Epidermal melanocyte (primary cell): ENCODE measurements around the gene SEPTIN5.

ENCODE experiments used
- DNase-seq: peaks from one replicate; pipeline ENCODE4 v3.0.0; 2011; ENCODE audit warnings: low spot score; ENCODE audit not compliant: insufficient read length

The SEPTIN5 gene

DNA sequence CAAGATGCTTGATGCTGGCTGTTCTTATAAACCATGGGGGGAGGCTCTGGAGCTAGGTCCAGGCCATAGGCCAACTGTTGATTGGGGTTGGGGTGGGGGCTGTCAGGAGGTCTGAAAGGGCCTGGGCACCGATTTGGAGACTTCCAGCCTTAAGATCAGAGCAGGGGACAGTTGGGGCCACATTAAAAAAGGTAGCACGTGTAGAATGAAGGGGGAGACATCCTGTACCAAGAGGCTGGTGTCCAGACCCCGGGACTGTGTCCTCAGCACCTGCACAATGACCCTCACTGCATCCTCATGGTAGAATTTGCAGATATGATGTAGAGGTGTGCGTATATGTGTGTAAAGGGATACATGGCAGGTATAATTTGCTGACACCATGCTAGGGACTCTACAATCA lies 33.8 kb downstream of the SEPTIN5 start:
- no peak for DNase-seq

DNA sequence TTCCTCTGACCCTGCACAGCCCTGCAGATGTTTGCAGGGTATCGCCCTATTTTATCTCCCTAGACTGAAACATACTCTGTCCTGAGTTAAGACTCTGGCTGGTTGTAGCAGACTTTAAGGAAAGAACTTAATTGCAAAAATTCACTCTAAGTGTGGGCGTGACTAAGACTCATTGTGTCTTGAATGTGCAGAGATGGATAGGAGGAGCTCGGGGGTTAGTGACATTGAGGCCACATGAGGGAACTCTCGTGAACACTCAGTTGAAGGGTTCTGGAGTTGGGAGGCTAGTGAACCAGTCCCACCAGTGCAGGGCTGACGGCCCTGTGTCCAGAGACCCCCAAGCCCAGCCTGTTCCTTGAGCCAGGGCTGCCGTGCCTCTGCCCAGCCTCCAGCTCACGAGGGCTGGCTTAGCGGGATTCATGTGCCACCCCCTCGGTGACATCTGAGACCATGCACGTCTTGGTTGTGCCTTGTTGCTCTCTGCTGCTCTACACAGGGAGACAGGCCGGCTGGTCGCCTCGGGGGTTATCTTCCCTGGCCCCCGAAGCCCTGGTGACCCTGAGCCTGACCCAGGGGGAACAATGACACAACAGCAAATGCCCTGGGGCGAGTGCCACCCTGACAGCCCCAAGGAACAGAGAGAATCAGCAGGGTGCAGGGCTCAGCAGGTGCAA lies 34.8 kb downstream of the SEPTIN5 start:
- no peak for DNase-seq

DNA sequence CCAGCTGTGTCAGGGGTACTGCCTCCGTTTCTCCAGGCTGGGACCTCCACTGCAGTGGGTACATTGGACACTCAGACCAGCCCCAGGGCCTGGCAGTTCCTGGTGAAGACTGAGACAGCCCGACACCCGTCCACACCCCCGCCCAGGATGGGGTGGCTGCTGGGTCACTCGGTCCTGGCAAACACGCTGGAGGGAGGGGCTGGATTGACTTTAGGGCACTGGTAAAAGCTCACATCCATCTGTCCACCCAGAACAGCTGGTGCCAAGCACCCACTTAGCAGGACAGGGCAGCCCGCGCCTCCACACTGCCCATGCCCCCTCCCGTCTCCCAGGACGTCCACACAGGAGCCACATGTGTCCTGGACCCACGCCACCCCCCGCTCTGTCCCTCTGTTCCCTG lies 35.6 kb downstream of the SEPTIN5 start:
- no peak for DNase-seq

DNA sequence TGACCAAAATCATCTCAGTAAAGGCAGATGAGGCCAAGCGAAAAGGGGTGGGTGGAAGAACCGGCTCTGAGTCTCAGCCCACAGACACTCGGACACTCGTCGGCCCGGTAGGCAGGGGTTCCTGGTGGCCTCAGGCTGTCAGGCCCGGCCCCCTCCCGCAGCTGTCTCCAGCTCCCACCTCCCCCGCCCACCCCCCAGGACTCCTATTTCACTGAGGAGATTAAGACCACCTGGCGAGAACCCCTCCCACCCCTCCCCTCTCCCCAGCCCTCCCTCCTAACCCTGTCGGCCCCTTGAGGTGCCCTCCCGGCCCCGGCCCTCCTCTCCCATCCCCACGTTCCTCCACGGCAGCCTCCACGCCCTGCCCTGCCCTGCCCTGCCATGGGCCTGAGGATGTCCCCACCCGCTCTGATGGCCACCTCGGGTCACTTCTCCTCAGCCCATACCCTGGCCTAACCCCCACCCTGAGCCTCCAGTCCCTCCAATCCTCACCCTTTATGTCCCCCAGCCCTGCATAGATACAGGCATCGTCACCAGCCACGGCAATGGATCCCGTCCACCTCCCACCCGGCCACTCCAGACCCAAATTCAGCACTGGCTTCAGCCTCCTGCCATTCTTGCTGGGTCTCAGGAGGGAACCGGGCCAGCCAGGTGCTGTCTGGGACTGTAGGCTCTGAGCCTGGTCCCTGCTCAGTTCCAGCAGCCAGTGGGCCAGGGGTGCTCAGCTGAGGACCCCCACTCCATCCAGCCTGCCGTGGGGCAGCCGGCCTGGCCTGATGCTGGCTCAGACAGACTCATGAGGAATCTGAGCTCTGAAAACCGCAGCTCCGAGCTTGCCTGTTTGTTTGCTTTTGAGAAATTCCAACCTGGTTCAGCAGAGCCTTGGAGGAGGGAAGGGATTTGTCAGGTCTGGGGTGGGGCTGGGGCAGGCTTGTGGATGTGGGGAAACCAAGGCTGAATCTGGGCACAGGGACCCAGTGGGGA lies 36.5 kb downstream of the SEPTIN5 start:
- no peak for DNase-seq

DNA sequence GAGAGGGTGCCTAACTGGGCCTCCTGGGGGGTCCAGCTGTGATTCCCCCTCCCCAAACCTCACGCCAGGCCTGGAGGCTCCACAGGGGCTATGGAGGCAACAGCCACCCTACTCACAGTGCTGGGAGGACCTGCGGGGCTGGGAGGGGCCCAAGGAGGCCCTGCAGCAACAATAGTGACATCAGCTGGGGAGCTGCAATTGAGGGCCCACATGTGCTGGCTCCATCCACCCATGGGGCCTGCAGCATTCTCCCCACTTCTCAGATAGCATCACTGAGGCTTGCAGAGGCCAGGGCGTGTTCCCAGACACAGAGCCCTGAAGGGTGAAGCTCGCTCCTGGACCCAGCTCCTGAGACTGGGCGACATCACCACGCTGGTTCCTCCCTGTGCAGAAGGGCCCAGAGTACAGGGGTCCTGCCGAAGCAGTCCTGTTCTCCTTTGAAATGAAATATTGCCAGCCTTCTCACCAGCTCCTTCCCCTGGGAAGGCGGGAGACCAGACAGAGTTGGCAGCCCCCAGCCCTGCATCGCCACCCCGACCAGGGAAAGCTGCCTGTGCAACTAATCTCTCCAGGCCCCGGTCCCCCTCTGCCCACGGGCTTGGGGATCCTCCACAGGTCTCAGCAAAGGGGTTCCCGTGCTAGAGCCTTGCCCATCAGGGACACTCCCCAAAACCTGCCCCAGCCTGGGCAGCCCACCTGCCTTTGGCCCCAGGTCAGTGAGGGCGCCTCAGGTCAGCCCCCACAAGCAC lies 37.4 kb downstream of the SEPTIN5 start:
- DNase-seq: no peak

DNA sequence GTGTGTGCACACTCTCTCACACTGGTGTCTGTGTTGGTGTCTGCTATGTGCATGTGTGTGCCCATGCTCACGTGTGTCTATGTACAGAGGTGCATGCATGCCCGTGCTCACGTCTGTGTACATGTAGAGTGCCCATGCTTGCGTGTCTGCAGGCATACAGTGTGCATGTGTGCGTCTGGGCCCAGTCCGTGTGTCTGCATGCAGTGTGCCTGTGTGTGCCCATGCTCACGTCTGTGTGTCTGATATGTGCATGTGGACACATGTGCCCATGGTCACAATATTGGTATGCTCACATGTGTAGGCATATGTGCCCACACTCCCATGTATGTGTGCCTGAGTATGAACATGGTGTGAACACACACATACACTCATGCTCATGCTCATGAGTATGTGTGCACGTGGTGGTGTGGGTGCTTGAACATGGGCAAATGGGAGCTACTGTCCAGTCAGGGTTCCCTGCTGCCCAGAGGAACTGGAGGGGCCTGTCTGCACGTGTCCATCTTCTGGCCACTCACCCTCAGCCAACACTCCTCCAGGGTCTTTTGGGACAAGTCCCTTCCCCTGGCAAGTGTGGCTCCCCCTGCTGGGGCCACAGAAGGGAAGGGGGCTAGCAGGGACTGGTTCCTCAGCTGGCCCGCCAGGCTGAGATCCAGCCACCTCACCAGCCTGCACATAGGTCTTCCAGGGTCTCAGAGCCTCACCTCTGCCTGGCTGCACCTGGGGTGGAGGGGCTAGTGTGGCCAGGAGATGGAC lies 39.0 kb downstream of the SEPTIN5 start:
- peak; percentile 13 for DNase-seq

DNA sequence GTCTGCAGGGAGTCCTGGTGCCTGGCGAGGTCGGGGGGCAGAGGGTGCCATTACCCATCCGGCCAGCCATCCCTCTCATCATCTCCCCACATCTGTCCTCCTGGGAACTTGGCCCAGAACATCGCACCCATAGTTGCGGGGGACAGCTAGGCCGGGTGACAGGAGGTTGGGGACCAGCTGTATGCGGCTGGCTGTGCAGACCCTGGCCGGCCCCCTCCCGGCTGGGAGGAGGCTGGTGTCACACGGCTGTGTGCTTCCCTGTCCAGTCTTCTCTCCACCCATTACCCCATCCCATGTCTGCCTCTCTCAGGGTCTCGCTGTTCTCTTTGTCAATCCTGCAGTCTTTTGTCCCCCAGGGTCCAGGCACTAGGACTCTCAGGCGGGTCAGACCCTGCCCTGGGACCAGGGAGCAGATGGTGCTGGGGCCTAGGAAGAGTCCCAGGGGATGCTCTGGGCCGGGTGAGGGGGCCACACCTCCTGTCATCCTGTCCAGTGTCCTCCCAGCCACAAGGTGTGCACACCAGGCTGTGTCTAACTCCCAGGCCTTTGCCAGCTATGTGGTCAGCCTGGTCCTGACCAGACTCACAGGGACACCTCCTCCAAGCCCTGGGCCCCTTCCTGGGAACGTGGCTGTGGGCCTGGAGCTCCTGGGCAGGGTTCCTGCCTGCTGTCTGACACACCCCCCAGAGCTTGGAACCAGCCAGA lies 39.8 kb downstream of the SEPTIN5 start:
- DNase-seq: peak; percentile 21

DNA sequence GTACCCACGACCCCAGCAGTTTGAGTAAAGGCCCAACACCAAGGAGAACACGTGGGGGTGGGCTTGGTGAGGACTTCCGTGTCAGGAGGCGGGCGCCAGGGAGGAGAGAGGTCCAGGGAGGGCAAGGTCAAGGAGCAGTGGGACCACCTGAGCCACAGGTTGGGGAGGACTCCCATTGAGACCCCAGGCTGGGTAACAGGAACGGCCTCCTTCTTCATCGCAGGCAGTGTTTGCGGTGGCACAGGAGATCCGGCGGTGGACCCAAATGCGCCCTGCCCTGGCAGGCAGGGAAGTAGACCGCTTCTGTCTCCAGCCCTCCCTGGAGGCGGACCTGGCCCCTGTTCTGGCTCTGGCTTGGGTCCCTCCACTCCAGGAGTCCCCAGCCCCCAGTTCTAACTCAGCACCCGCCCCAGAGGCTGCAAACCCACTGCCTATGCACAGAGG lies 40.4 kb downstream of the SEPTIN5 start:
- no peak for DNase-seq

DNA sequence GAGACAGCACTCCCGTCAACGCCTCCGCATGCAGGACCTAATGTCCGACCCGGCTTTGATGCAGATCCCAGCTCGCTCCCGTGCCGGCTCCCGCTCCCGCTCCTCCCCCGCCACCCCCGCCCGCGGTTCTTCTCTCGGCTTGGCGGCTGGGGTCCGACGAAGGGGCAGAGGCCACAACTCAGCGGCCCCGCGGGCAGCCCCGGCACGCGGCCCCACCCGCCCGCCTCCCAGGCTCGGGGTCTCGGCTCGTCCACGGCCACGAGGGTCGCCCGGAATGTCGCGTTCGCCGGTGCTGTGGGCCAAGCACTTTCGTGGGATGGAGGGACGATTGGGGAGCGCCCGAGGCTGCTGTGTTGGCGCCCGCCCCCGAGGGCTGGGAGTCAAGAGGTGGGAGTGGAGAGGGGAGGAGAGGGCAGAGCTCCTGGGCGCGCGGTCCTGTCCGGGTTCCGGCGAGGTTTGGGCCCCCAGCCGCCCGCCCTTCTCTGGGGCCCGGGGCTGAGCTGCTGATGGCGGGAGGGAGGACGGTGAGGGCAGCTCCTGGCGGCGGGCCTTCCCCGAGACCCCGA lies 40.9 kb downstream of the SEPTIN5 start:
- DNase-seq: no peak

DNA sequence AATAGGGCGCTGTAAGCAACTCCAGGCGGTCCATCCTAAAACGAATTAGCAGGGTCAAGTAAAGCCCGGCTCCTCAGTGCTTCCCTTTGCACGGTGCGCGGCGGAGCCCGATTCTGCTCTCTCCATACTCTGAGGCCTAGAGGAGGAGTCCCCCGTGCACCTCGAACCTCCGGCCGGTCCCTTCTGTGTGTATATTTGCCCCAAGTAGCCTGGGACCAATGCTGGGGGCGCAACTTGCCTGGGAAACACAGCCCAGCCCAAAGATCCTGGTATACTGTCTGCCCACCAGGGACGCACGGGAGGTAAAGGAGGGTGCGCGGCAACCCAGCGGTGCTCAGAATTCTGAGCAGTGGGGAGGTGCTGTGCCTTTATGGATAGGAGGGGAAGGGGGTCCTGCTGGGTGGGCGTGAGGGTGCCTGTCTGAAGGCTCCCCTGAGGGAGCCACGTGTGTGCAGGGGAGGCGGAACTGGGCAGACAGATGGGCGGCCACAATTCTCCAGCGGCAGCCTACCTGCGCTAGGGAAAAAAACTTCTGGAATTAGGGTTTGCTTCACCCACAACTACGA lies 41.5 kb downstream of the SEPTIN5 start:
- DNase-seq: no peak

DNA sequence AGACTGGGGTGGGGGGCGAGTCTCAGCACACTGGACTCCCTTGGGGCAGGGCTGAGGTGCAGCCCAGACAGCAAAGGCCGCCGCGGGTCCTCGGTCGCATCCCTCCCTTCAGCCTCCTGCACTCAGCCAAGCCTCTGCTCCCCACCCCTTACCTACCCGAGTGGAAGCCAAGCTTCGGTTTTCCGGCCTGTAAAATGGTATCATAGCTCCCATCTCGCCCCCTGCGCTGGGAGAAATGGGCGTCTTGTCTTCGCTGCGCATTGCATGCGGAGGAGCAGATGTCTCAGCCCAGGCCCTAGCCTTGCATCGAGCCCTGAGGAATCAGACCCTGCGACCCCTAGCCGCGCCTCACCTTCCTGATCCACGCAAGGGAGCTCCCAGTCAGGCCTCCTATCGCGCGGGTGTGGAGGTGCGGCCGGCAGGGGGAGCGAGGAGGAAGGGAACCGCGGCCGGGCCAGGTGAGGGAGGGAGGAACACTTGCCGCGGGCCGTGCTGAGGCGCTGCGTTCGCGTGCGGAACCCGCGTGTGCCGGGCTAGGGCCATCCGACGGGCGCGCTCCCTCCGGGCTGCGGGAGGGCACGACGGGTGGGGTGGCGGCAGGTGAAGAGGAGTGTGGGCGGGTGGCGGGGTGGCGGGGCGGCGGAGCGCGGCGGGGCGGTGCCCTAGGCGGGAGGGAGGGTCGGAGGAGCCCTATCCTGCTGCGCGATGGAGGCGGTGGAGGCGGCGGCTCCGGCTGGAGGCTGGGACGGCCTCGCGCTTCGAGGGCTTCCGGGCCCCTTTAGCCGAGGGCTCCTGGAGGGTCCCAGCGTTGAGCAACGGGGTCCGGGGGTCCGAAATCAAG lies 42.2 kb downstream of the SEPTIN5 start:
- no peak for DNase-seq

DNA sequence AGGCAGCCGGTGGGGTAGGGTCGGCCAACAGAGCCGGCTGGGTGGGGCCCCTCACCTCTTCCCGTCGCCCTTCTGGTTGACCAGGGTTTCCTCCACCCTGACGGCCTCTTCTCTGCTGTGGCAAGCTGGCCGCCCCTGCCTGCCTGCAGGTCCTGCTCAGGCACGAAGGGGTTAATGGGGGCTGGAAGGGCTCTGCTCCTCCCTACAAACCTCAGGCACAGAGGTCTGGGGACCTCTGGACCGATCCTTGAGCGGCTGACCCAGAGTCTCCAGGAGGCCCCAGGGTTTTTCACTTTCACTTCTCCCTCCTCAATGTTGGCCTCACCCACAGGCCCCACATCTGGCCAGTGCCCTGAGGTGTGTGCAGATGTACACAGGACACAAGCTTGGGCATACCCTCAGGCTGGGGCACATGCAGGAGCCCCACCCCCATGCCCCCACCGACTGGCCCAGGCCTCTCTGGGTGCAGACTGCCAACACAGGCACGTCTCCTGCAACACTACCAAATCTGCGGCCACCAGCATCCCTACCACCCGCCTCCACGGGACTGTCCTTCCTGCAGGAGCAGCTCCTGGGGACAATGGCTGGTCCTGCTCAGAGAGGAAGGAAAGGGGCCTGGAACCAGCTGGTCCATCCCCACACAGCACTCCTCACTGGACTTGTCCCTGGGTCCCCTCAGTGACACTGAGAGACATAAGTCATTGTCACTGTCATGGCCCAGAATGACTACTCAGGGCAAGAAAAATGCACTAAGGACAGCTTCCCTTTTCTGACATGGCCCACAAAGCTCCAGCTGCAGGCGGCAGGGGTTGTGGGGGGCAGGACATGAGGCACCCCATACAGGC lies 43.1 kb downstream of the SEPTIN5 start:
- no peak for DNase-seq

DNA sequence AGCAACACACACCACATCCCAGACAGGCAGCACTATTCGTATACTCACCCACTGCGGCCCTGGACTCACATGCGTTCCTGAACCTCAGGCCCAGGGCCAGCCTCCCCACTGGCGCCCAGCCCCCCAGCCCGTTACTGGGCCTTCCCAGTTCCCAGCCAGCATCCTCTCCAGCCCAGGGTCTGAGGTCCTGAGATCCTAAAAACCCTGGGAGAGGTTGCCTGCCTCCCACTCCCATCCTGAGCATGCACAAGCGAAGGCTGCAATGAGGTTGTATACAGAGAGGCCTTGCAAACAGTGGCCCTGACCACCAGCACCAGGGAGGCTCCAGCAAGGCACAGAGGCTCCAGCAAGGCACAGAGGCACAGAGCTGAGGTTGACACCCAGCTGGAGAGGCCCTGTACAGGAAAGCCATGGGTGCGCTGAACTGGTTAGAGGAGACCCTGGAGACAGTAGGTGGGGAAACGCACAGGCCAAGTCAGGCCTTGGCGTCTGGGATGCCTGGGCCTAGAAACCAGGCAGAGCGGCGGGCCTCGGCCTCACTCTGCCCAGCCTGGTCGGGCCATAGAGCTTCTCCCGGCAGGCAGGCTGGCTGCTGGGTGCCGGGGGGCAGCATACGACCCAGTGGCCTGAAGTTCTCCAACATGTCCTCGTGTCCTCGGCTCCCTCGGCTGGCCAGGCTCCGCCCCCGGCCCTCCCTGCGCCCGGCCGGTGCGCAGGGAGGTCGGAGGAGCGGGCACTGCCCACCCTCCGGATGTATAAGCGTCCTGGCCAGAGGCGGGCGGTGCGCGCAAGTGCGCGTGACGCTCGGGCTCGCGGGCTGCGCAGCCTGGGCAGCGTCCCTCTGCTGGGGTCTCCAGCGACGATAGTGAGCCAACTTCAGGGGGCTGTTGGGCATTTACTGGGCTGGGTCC lies 43.9 kb downstream of the SEPTIN5 start:
- DNase-seq: no peak

DNA sequence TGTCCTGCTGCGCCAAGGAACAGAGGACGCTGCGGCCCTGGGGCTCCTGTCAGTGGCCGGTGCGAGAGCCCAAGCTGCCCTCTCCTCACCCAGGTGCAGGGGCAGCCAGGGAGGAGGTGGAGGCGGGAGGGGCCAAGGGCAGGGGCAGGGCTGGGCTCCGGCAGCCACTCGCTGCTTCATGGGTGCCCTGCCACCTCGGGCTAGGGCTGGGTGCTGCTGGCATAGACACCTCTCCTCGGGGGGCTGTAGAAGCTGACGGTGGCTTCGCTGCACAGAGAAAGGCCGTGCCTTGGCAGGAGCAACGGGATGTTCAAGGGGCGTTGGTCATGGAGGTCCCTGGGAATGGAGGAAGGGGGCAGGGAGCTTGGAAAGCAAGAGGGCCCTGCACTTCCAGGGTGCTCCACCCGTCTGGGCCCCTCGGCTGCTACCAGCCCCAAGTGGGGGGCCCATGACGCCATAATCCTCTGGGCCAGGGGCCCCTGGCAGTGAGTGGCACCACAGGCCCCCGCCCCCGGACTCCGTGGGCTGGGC lies 44.7 kb downstream of the SEPTIN5 start:
- no peak for DNase-seq

DNA sequence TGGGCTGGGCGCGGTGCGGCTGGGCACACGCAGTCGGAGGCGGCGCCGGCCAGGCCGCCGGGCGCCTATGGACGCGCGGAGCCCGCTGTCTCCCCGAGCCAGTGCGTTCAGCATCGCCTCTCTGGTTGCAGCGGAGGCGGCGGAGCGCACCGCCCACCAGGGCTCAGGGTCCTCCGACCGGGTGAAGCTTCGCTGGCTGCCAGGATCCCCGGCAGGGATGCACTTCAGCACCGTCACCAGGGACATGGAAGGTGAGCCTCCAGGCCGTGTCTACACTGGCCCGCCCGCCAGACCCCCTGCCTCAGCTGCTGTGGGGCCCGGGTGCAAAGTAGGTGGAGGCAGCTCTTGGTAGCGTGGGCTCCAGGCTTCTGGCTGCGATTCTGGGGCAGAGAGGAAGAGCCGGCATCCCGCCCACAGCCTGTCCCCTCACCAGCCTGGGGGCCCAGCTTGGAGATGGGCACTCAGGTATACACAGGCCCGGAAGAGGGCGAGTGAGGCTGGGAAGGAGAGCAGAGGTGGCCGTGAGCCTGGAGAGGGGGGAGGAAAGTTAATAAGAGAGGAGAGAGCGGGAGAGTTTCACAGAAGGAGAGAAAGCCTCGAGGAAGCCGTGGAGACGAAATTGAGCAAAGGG lies 45.2 kb downstream of the SEPTIN5 start:
- no peak for DNase-seq
